NCI-H446 treated with DMSO at 0.1 percent for 48 hours (cell line): Measurements from ENCODE around the gene TACO1.

Experiments used
- DNase-seq: peaks from one replicate; lab custom pipeline; 2025; lab: John Stamatoyannopoulos, UW

TACO1 gene

DNA sequence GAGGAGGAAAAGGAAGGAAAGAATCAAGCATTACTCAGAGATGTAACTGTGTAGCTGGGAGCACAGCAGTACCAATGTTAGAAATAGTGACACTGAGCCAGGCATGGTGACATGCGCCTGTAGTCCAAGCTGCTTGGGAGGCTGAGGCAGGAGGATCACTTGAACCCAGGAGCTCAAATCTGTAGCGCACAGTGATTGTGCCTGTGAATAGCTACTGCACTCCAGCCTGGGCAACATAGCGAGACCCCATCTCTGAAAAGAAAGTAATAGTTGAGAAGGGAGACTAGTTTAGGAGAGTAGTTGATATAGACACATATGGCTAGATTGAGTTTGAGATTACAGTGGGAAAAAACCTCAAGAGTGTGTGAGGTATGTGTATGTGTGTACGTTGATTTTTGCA is 39.3 kb downstream of the TACO1 start:
- no peak for DNase-seq

DNA sequence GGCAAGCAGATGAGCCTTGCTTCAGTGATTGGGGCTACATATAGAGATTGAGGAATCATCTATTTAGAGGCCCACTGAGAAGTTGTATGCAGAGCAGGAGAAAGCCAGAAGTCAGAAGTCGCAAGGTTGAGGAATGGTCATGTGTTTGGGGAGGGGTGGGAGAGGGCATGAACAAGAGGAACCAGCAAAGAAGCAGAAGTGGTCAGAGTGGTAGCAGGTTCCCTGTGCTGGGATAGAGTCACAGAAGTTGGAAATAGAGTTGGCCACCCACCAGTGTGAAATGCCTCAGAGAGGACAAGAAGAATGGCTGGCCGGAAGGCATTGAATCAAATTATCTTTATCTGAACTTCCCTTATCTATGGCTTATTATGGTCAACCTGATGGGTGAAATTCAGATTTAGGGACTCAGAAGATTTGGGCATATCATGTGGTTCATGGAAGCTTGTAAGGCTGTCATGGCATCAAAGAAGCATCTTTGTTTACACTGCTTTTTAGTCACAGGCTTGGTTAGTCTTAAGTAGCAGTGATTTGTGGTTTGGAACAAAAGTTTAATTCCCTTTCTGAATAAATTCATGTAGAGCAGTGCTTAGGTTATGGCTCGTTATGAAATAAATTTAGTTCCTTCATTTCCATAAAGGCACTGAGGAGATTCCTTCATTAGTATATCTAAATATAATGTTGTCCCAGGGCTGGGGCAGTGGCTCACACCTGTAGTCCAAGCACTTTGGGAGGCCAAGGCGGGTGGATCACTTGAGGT is 41.2 kb downstream of the TACO1 start:
- DNase-seq: no peak

DNA sequence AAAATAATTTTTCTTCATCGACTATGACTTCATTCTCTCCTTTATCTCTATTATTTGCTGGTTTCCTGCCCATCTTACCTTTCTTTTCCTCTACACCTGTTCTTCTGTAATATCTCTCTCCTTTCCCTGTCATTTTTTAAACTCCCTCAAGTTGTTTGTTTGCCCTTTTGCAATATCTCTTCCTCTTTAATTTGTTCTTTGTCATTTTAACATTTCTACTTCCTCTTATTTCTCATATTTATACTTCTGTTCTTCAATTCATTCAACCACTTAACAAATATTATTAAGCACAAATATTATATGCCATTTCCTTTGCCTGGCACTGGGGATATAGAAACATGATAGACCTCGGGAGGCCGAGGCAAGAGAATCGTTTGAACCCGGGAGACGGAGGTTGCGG is 44.2 kb downstream of the TACO1 start:
- DNase-seq: no peak

DNA sequence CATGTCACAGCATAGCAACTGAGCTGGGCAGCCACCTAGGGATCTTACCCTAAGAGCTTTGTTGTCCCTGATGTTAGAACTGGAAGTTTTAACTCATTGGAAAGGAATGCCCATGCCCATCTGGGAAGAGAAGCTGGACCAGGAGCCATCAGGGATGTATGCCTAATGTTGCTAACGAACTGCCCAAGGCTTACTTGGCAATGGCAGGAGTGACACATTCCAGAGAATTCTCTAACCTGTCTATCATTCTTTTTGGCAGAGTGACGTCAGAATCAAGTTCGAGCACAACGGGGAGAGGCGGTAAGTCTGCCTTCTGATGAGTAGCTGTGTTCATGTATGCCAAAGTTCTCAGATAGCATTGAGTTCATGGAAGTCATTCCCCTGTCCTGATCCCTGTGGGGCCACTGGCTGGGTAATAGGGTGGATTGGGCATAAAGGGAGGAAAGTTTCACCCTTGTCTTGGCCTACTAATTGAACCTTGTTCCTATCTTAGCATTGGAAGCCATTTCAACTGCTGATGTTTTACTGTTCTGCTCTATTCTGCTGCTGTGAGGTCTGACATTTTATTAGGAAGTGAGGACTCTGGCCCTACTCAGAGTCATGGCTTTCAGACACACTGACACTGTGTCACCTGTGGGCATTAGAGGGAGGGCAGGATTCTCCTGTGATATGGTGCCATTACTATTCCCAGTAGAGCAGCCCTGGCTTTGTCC is 45.2 kb downstream of the TACO1 start:
- no peak for DNase-seq

DNA sequence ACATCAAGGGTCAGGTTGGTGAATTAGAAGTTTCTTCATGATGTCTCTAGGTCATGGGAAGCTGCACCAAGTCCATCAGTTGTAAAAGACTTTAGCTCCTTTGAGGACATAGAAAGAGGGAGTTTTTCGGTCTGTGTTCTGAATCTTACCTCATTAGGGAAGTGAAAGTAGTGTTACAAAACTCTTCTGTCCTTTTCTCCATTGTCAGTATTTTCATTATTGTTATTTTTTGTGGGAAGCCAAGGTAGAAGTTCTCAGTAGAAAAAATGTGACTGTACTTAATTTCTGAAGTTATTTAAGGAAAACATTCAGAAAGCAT is 45.8 kb downstream of the TACO1 start:
- DNase-seq: no peak

DNA sequence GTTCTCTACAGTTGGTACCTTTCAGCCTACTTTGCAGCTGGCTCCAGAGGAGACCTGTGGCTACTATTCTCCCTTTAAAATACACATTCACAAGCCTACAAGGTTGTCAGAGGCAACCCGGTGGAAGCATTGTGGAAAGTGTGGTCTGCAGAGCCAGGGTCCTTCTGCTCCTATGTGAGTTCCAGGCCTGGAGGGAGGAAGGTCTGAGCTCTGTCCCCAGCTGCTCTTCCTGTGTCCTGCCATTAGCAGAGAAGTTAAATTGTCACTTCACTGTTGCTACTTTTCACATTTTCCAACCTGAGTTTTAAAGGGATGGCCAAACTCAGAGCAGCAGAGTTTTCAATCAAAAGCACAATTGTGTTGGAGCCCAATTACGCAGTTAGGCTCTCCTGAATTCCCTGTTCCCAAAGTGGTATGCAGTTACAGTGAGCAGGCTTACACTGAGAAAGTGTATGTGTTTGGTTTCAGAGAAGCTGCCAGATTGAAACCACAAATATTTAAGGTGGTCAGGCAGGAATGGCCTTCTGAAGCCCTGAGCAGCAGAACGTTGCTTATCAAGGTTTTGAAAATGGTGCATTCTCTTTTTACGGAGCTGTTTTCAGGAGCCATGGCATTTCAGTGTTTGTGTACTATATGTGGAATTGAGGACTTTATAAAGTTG is 46.5 kb downstream of the TACO1 start:
- DNase-seq: no peak

DNA sequence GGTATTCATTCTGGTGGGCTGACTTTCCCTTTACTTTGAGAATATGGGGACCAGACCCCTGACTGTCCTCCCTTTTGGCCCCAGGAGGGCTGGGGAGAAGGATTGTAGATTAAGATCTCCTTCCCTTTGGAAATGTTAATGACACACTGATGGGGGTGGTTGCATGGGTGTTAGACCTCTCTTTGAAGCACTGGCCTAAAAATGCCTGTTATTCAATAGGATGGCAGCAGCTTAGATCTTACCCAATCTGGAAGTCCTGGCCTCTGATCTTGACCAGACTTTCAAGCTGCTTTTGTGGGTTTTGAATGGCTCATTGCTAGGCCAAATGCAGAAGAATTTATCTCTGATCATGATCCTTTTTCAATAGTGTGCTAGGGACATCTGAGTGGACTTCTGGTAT is 47.2 kb downstream of the TACO1 start:
- no peak for DNase-seq

DNA sequence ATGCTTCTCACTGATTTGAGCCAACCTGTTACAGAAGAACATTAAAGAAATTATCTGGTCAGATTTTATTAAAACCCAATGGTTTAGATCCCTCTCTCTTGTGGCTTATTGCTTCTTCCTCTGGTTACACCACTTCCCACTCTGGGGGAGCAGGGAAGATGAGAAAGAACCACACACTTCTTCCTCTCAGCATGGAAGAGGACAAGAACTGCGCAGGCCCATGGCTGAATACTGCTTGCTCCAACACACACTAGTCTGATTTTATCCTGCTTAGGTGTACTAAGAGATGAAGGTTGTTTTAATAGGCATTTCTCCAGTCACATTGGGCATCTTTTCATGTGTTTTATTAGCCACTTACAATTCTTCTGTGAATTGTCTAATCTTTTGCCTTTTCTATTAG is 49.1 kb downstream of the TACO1 start:
- no peak for DNase-seq

DNA sequence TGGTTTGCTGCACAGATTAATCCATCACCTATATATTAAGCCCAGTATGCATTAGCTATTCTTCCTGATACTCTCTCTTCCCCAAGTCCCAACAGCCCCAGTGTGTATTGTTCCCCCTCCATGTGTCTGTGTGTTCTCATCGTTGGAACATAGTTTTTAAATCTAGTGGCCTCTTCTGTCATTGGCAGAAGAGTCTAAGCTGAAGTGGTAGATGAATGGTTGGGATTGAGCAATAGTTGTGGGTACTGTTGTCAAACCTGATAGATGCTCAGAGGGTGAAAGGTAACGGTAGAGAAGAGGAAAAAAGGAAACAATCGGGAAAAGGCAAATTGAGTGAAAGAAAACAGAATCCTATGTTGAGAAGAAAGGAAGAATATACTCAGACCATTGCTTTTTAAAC is 51.4 kb downstream of the TACO1 start:
- DNase-seq: no peak

DNA sequence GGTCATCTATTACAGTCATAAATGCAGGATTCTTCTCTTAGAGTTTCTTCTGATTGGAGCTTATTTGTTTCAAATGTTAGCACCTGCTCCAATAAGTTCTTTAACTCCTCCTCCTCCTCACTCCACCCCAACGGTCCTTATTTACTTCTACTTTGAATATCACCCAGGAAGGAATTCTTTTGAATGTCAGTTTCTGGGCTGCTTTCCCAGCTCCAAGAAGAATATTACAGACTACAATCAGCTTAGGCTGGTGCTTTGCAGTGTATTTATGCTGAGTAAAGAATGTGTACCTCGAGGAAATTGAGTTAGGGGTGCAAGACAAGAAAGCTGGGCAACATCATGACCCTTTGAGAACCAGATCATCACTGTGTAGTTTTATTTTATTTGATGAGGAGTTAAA is 52.4 kb downstream of the TACO1 start:
- DNase-seq: no peak

DNA sequence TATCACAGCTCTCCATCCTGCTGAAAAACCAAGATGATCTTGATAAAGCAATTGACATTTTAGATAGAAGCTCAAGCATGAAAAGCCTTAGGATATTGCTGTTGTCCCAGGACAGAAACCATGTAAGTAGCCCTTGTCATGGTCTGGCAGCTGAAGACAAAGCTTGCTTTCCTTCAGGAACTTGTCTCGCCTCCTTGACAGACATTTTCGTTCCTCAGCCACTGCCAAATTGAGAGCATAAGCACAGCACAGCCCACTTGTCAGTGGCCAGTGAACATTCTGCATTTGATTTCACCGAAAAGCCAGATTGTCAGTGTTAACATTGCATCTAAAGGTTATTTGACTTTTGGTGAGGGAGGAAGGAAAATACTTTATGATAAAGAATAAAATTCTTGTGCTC is 57.1 kb downstream of the TACO1 start:
- no peak for DNase-seq
